C4-2B (cell line): Measurements from ENCODE around the gene SERTAD1.

Source experiments
- CTCF ChIP-seq: fragments of 450-650 bp; conservative IDR thresholded peaks from 2 replicates; pipeline ENCODE4 v1.5.1; 2017; ENCODE audit warnings: mild to moderate bottlenecking
- ZFX ChIP-seq: fragments of 450-650 bp; IDR thresholded peaks from 2 replicates; pipeline ENCODE4 v1.6.1; 2017

GRCh38 chr19:40392123-40392522 lies 33.7 kb downstream of the SERTAD1 start:
- TF ChIP-seq CTCF (no peak), ZFX (no peak)
